Pons (tissue), 1 donor: ENCODE data around the gene GNS.
"Not testable (repeated sequence)": the region's sequence is repeated elsewhere in the genome, so short reads cannot be mapped to it uniquely, and the experiment has no call there.

Experiments
- DNase-seq: peaks from one replicate; pipeline ENCODE4 v3.0.0-alpha.2; 2016; ENCODE audit warnings: low spot score

The GNS gene

GRCh38 chr12:64779354-64779974 is 20.3 kb upstream of the GNS start:
- no peak for DNase-seq

- not testable (repeated sequence) for DNase-seq
Measured at GRCh38 chr12:64775147-64775736, 16.0 kb upstream of the GNS start.

- DNase-seq: no peak
Measured at GRCh38 chr12:64773386-64773785, 14.2 kb upstream of the GNS start.

- DNase-seq: no peak
Measured at GRCh38 chr12:64767495-64767894, 8.3 kb upstream of the GNS start.

- DNase-seq: no peak
Measured at GRCh38 chr12:64760808-64761573, 1.8 kb upstream of the GNS start.

GRCh38 chr12:64757771-64758170 is 1.4 kb downstream of the GNS start:
- DNase-seq: no peak

GRCh38 chr12:64756376-64756775 is 2.8 kb downstream of the GNS start:
- no peak for DNase-seq

GRCh38 chr12:64753427-64753826 is 5.8 kb downstream of the GNS start:
- no peak for DNase-seq

- DNase-seq: no peak
Measured at GRCh38 chr12:64752833-64753238, 6.4 kb downstream of the GNS start.

- no peak for DNase-seq
Measured at GRCh38 chr12:64752032-64752431, 7.2 kb downstream of the GNS start.

GRCh38 chr12:64749461-64750200 is 9.6 kb downstream of the GNS start:
- no peak for DNase-seq

GRCh38 chr12:64747695-64748094 is 11.5 kb downstream of the GNS start:
- DNase-seq: no peak

GRCh38 chr12:64746663-64747062 is 12.5 kb downstream of the GNS start:
- DNase-seq: no peak

GRCh38 chr12:64745980-64746379 is 13.2 kb downstream of the GNS start:
- no peak for DNase-seq

GRCh38 chr12:64745259-64745807 is 13.9 kb downstream of the GNS start:
- DNase-seq: no peak

GRCh38 chr12:64744422-64745258 is 14.6 kb downstream of the GNS start:
- no peak for DNase-seq

- no peak for DNase-seq
Measured at GRCh38 chr12:64743206-64743605, 16.0 kb downstream of the GNS start.

- no peak for DNase-seq
Measured at GRCh38 chr12:64742416-64742815, 16.8 kb downstream of the GNS start.

GRCh38 chr12:64740646-64741045 is 18.6 kb downstream of the GNS start:
- DNase-seq: no peak

GRCh38 chr12:64739778-64740177 is 19.4 kb downstream of the GNS start:
- no peak for DNase-seq

- DNase-seq: no peak
Measured at GRCh38 chr12:64737539-64737938, 21.7 kb downstream of the GNS start.
